ENCODE measurements around the gene RMI1.
A peak's percentile ranks its signal among the peaks of the same experiment; 100 is the strongest.

RMI1 gene

GRCh38 chr9:83956436-83957247, 24.0 kb upstream of the RMI1 start (continued):
- TF ChIP-seq, protein P1, sequence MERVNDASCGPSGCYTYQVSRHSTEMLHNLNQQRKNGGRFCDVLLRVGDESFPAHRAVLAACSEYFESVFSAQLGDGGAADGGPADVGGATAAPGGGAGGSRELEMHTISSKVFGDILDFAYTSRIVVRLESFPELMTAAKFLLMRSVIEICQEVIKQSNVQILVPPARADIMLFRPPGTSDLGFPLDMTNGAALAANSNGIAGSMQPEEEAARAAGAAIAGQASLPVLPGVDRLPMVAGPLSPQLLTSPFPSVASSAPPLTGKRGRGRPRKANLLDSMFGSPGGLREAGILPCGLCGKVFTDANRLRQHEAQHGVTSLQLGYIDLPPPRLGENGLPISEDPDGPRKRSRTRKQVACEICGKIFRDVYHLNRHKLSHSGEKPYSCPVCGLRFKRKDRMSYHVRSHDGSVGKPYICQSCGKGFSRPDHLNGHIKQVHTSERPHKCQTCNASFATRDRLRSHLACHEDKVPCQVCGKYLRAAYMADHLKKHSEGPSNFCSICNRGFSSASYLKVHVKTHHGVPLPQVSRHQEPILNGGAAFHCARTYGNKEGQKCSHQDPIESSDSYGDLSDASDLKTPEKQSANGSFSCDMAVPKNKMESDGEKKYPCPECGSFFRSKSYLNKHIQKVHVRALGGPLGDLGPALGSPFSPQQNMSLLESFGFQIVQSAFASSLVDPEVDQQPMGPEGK (tag by site-specific recombination; IDR thresholded peaks at IDR 0.05): peak; percentile 66
- TF ChIP-seq SP2 (tag by site-specific recombination; IDR thresholded peaks at IDR 0.05) (peak; percentile 76), ZXDB (tag by site-specific recombination; IDR thresholded peaks at IDR 0.05) (peak; percentile 92), ZNF335 (tag by site-specific recombination; conservative IDR thresholded peaks at IDR 0.05) (peak; percentile 88), ZBTB11 (tag by site-specific recombination; conservative IDR thresholded peaks at IDR 0.05; ENCODE audit: low read depth) (peak; percentile 91), YY1 (tag by site-specific recombination; IDR thresholded peaks at IDR 0.05) (peak; percentile 23; the same call in 1 of the 2 replicates), ZNF518A (tag by site-specific recombination; conservative IDR thresholded peaks at IDR 0.05; ENCODE audit: low read depth) (peak; percentile 46), ZNF768 (tag by site-specific recombination; IDR thresholded peaks at IDR 0.05) (no peak), ZNF354C (tag by site-specific recombination; IDR thresholded peaks at IDR 0.05; ENCODE audit: borderline replicate concordance, low read depth) (no peak), IKZF3 (tag by site-specific recombination; IDR thresholded peaks at IDR 0.05) (0 out of 2 replicates have a peak, but pooled peaks have one; percentile 12), ZBTB17 (tag by site-specific recombination; IDR thresholded peaks at IDR 0.05) (peak; percentile 9), ZNF10 (tag by site-specific recombination; IDR thresholded peaks at IDR 0.05) (peak; percentile 79), ZNF394 (tag by site-specific recombination; IDR thresholded peaks at IDR 0.05; ENCODE audit: borderline replicate concordance) (0 out of 2 replicates have a peak, but pooled peaks have one; percentile 14), ZNF561 (tag by site-specific recombination; IDR thresholded peaks at IDR 0.05; ENCODE audit: borderline replicate concordance) (peak; percentile 72; the same call in 1 of the 2 replicates), KLF8 (tag by site-specific recombination; IDR thresholded peaks at IDR 0.05) (peak; percentile 58; the same call in 1 of the 2 replicates), GLIS1 (tag by site-specific recombination; IDR thresholded peaks at IDR 0.05) (peak; percentile 42), ZNF777 (tag by site-specific recombination; IDR thresholded peaks at IDR 0.05; ENCODE audit: borderline replicate concordance) (no peak), ZBTB8A (tag by site-specific recombination; IDR thresholded peaks at IDR 0.05) (peak; percentile 95), BCL11B (tag by site-specific recombination; IDR thresholded peaks at IDR 0.05; ENCODE audit: low read depth) (0 out of 2 replicates have a peak, but pooled peaks have one; percentile 28)
- TF ChIP-seq, protein P2, sequence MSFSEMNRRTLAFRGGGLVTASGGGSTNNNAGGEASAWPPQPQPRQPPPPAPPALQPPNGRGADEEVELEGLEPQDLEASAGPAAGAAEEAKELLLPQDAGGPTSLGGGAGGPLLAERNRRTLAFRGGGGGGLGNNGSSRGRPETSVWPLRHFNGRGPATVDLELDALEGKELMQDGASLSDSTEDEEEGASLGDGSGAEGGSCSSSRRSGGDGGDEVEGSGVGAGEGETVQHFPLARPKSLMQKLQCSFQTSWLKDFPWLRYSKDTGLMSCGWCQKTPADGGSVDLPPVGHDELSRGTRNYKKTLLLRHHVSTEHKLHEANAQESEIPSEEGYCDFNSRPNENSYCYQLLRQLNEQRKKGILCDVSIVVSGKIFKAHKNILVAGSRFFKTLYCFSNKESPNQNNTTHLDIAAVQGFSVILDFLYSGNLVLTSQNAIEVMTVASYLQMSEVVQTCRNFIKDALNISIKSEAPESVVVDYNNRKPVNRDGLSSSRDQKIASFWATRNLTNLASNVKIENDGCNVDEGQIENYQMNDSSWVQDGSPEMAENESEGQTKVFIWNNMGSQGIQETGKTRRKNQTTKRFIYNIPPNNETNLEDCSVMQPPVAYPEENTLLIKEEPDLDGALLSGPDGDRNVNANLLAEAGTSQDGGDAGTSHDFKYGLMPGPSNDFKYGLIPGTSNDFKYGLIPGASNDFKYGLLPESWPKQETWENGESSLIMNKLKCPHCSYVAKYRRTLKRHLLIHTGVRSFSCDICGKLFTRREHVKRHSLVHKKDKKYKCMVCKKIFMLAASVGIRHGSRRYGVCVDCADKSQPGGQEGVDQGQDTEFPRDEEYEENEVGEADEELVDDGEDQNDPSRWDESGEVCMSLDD (tag by site-specific recombination; IDR thresholded peaks at IDR 0.05): no peak
- TF ChIP-seq, protein P3, sequence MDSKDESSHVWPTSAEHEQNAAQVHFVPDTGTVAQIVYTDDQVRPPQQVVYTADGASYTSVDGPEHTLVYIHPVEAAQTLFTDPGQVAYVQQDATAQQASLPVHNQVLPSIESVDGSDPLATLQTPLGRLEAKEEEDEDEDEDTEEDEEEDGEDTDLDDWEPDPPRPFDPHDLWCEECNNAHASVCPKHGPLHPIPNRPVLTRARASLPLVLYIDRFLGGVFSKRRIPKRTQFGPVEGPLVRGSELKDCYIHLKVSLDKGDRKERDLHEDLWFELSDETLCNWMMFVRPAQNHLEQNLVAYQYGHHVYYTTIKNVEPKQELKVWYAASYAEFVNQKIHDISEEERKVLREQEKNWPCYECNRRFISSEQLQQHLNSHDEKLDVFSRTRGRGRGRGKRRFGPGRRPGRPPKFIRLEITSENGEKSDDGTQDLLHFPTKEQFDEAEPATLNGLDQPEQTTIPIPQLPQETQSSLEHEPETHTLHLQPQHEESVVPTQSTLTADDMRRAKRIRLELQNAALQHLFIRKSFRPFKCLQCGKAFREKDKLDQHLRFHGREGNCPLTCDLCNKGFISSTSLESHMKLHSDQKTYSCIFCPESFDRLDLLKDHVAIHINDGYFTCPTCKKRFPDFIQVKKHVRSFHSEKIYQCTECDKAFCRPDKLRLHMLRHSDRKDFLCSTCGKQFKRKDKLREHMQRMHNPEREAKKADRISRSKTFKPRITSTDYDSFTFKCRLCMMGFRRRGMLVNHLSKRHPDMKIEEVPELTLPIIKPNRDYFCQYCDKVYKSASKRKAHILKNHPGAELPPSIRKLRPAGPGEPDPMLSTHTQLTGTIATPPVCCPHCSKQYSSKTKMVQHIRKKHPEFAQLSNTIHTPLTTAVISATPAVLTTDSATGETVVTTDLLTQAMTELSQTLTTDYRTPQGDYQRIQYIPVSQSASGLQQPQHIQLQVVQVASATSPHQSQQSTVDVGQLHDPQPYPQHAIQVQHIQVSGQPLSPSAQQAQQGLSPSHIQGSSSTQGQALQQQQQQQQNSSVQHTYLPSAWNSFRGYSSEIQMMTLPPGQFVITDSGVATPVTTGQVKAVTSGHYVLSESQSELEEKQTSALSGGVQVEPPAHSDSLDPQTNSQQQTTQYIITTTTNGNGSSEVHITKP (tag by site-specific recombination; IDR thresholded peaks at IDR 0.05): peak; percentile 85

All from HEK293 (cell line).